HG03469 (cell line): Measurements from ENCODE around the gene NLN.
"Not testable (repeated sequence)": the region's sequence is repeated elsewhere in the genome, so short reads cannot be mapped to it uniquely, and the experiment has no call there.

ENCODE experiments used
- ATAC-seq: cut with Tn5 transposase; IDR thresholded peaks from one replicate; pipeline ENCODE4 v1.9.1; 2021; ENCODE audit warnings: mild to moderate bottlenecking, moderate library complexity, moderate number of reproducible peaks; ENCODE audit not compliant: unreplicated experiment

The NLN gene

GRCh38 chr5:65828022-65828896 is 106.3 kb downstream of the NLN start:
- no peak for ATAC-seq

GRCh38 chr5:65830856-65831255 is 108.9 kb downstream of the NLN start:
- no peak for ATAC-seq

- ATAC-seq: no peak
These were observed 109.3 kb downstream of the NLN start for GRCh38 chr5:65831276-65831675.

- no peak for ATAC-seq
These were observed 110.1 kb downstream of the NLN start for GRCh38 chr5:65832152-65832551.

GRCh38 chr5:65832603-65833228 is 110.7 kb downstream of the NLN start:
- ATAC-seq: no peak

- no peak for ATAC-seq
These were observed 111.8 kb downstream of the NLN start for GRCh38 chr5:65833780-65834179.

- ATAC-seq: no peak
These were observed 112.3 kb downstream of the NLN start for GRCh38 chr5:65834306-65834705.

- ATAC-seq: no peak
These were observed 113.2 kb downstream of the NLN start for GRCh38 chr5:65835191-65835590.

- ATAC-seq: no peak
These were observed 115.1 kb downstream of the NLN start for GRCh38 chr5:65837139-65837538.

- ATAC-seq: not testable (repeated sequence)
These were observed 117.2 kb downstream of the NLN start for GRCh38 chr5:65839170-65839569.

- no peak for ATAC-seq
These were observed 118.1 kb downstream of the NLN start for GRCh38 chr5:65840071-65840470.

GRCh38 chr5:65844763-65845162 is 122.8 kb downstream of the NLN start:
- ATAC-seq: not testable (repeated sequence)

GRCh38 chr5:65846101-65846500 is 124.1 kb downstream of the NLN start:
- no peak for ATAC-seq

- not testable (repeated sequence) for ATAC-seq
These were observed 125.0 kb downstream of the NLN start for GRCh38 chr5:65847019-65847418.

- ATAC-seq: not testable (repeated sequence)
These were observed 127.9 kb downstream of the NLN start for GRCh38 chr5:65849918-65850317.

GRCh38 chr5:65854925-65855324 is 132.9 kb downstream of the NLN start:
- ATAC-seq: no peak

GRCh38 chr5:65855766-65856315 is 133.8 kb downstream of the NLN start:
- no peak for ATAC-seq

GRCh38 chr5:65856520-65856919 is 134.5 kb downstream of the NLN start:
- no peak for ATAC-seq

- no peak for ATAC-seq
These were observed 136.3 kb downstream of the NLN start for GRCh38 chr5:65858316-65858715.

GRCh38 chr5:65861830-65862241 is 139.8 kb downstream of the NLN start:
- ATAC-seq: no peak

GRCh38 chr5:65862384-65862783 is 140.4 kb downstream of the NLN start:
- ATAC-seq: no peak

GRCh38 chr5:65863747-65864146 is 141.7 kb downstream of the NLN start:
- ATAC-seq: no peak
